K562 (cell line): Measurements from ENCODE around the gene ERAS. TPM values are rescaled to one million over a fixed set of nuclear protein-coding genes. Genes with fewer than 3 reads are reported as not detected.

Source experiments
- ARID3A ChIP-seq: IDR thresholded peaks from 2 replicates; pipeline ENCODE4 v1.6.1; 2012; ENCODE audit warnings: low read depth, low read length, improper control_type of control experiment, borderline replicate concordance
- BCOR ChIP-seq: fragments of 450-650 bp; IDR thresholded peaks from 2 replicates; pipeline ENCODE4 v1.6.1; 2016
- CBFA2T3 ChIP-seq: fragments of 450-650 bp; IDR thresholded peaks from 2 replicates; pipeline ENCODE4 v1.6.1; 2017
- CLOCK ChIP-seq: fragments of 250-450 bp; sonication (Bioruptor Pico); IDR thresholded peaks from 2 replicates; pipeline ENCODE4 v1.4.0; 2020; ENCODE audit warnings: mild to moderate bottlenecking, moderate library complexity, borderline replicate concordance
- DDX20 ChIP-seq: fragments of 450-650 bp; IDR thresholded peaks from 2 replicates; pipeline ENCODE4 v1.6.1; 2016; ENCODE audit warnings: missing genetic modification characterization, low read depth, mild to moderate bottlenecking, missing compliant biosample characterization, moderate library complexity
- DLX4 ChIP-seq: fragments of 250-450 bp; sonication (Bioruptor Pico); IDR thresholded peaks from 2 replicates; pipeline ENCODE4 v1.6.1; 2021; ENCODE audit warnings: mild to moderate bottlenecking
- ESRRA ChIP-seq: fragments of 450-650 bp; IDR thresholded peaks from 2 replicates; pipeline ENCODE4 v1.6.1; 2014; ENCODE audit warnings: low read depth, mild to moderate bottlenecking, moderate library complexity, borderline replicate concordance
- EWSR1 ChIP-seq: fragments of 450-650 bp; IDR thresholded peaks from 2 replicates; pipeline ENCODE4 v1.6.1; 2018; ENCODE audit warnings: borderline replicate concordance, mild to moderate bottlenecking, low read depth, moderate library complexity; ENCODE audit not compliant: partially characterized antibody
- HSF4 ChIP-seq: fragments of 250-450 bp; sonication (Bioruptor Pico); IDR thresholded peaks from 2 replicates; pipeline ENCODE4 v2.1.2; 2022; ENCODE audit warnings: mild to moderate bottlenecking, moderate library complexity, borderline replicate concordance
- KAT2B ChIP-seq: IDR thresholded peaks from one replicate; pipeline ENCODE4 v1.6.1; 2012; ENCODE audit warnings: low read depth, mild to moderate bottlenecking, control low read depth, inconsistent platforms, low read length, moderate library complexity
- KAT8 ChIP-seq: fragments of 450-650 bp; IDR thresholded peaks from 2 replicates; pipeline ENCODE4 v1.6.1; 2016; ENCODE audit warnings: low read depth, mild to moderate bottlenecking
- KLF10 ChIP-seq: fragments of 250-450 bp; sonication (Bioruptor Pico); IDR thresholded peaks from 2 replicates; pipeline ENCODE4 v1.6.1; 2021; ENCODE audit warnings: matching md5 sums
- NCOA4 ChIP-seq: fragments of 450-650 bp; IDR thresholded peaks from 2 replicates; pipeline ENCODE4 v1.6.1; 2018; ENCODE audit warnings: mild to moderate bottlenecking; ENCODE audit not compliant: partially characterized antibody
- NR1H2 ChIP-seq: sonication (generic); formaldehyde crosslinking; IDR thresholded peaks from 2 replicates; pipeline ENCODE4 v1.4.0; 2020; ENCODE audit warnings: mild to moderate bottlenecking, missing genetic modification reagents
- NR2C1 ChIP-seq, 2 experiments: fragments of 450-650 bp; IDR thresholded peaks; 2 replicates each; pipeline ENCODE4 v1.6.1; 2017; ENCODE audit warnings: mild to moderate bottlenecking in 2 of 2, antibody characterized with exemption in 1 of 2, inconsistent platforms in 1 of 2, missing compliant biosample characterization in 1 of 2, missing genetic modification characterization in 1 of 2
- PCBP1 ChIP-seq: fragments of 200-400 bp; formaldehyde crosslinking; IDR thresholded peaks from 2 replicates; pipeline ENCODE4 v1.6.1; 2018; ENCODE audit warnings: mild to moderate bottlenecking, low read depth, low read length; ENCODE audit not compliant: poor library complexity, severe bottlenecking
- RNF219 ChIP-seq: fragments of 250-450 bp; sonication (Bioruptor Pico); IDR thresholded peaks from 2 replicates; pipeline ENCODE4 v1.5.0; 2022; ENCODE audit warnings: mild to moderate bottlenecking
- RUNX1 ChIP-seq: sonication (generic); IDR thresholded peaks from 2 replicates; pipeline ENCODE4 v1.6.1; 2016; ENCODE audit warnings: antibody characterized with exemption, low read depth
- SIN3A ChIP-seq, 2 experiments: fragments of 150-350 bp in 1 of 2; IDR thresholded peaks; 2 replicates each; pipeline ENCODE4 v1.6.1; 2011 to 2016; ENCODE audit warnings: borderline replicate concordance in 2 of 2, low read depth in 2 of 2, low read length in 2 of 2, mild to moderate bottlenecking in 2 of 2, moderate library complexity in 2 of 2; ENCODE audit not compliant: control insufficient read depth in 1 of 2
- SMARCE1 ChIP-seq: fragments of 450-650 bp; IDR thresholded peaks from 2 replicates; pipeline ENCODE4 v1.7.1; 2016; ENCODE audit warnings: mild to moderate bottlenecking
- ZBED1 ChIP-seq: IDR thresholded peaks from 2 replicates; pipeline ENCODE4 v1.6.1; 2014
- ZNF24 ChIP-seq: fragments of 450-650 bp; IDR thresholded peaks from 2 replicates; pipeline ENCODE4 v1.6.1; 2016
- ZSCAN29 ChIP-seq: fragments of 450-650 bp; IDR thresholded peaks from 2 replicates; pipeline ENCODE4 v1.6.1; 2017
- polyA plus RNA-seq, 8 experiments: library from polyadenylated mRNA; depleted of rRNA in 4 of 8; stranded (reverse) in 5 of 8; unstranded in 3 of 8; fragments of >200 nt; fragmentation: Nextera tagmentation in 2 of 8; fragmentation: Illumina TruSeq in 1 of 8; extraction: Ambion mirVana in 2 of 8; extraction: Trizol in 1 of 8; gene quantifications; 2 replicates each; pipeline versions ENCODE4 v1.2.1 to v1.2.3, GENCODE V29; 2011 to 2014; ENCODE audit warnings: inconsistent platforms in 1 of 8, missing spikeins in 1 of 8
- total RNA-seq, 7 experiments: library from RNA; depleted of rRNA in 6 of 7; stranded (reverse); fragments of >200 nt in 6 of 7; fragmentation: Illumina TruSeq in 2 of 7; extraction: Trizol in 2 of 7; gene quantifications; 2 replicates each; pipeline versions ENCODE4 v1.2.1 to v1.2.3, GENCODE V29; 2011 to 2021; ENCODE audit warnings: low replicate concordance in 1 of 7

Gene ERAS
- total and polyA plus RNA-seq, 9 of the 15 experiments (the other 6 are each of a cell fraction or from before 2014, with no cell fraction given): 0.07 to 0.12 TPM; not detected in 7

GRCh38 chrX:48785540-48786214 lies 40.6 kb upstream of the ERAS start (continued):
- no peak for TF ChIP-seq RNF219 (CRISPR knock-in tag)
- TF ChIP-seq EWSR1: no peak
- TF ChIP-seq ZBED1: no peak
- TF ChIP-seq ZSCAN29: no peak
- TF ChIP-seq KAT2B: no peak
- TF ChIP-seq RUNX1: no peak
- no peak for TF ChIP-seq NR2C1 (IDR thresholded peaks at IDR 0.05)
- TF ChIP-seq NR2C1 (tag; IDR thresholded peaks at IDR 0.05): 0 out of 2 replicates have a peak, but pooled peaks have one; percentile 31
- peak; percentile 81; the same call in 1 of the 2 replicates for TF ChIP-seq SMARCE1
- TF ChIP-seq ARID3A: no peak
- no peak; the same call in 1 of the 2 replicates for TF ChIP-seq HSF4 (CRISPR knock-in tag)
- peak; percentile 99 for TF ChIP-seq BCOR
- TF ChIP-seq KAT8: no peak
- no peak for TF ChIP-seq NCOA4
- TF ChIP-seq SIN3A (IDR thresholded peaks at IDR 0.05; ENCODE audit: borderline replicate concordance in 2 of 2, control insufficient read depth in 1 of 2, low read depth in 2 of 2, low read length in 2 of 2): no peak
- no peak for TF ChIP-seq CLOCK (CRISPR knock-in tag)
- no peak for TF ChIP-seq DLX4
- peak; percentile 44; the same call in 1 of the 2 replicates for TF ChIP-seq ESRRA
- TF ChIP-seq ZNF24: peak; percentile 32; the same call in 1 of the 2 replicates
- no peak for TF ChIP-seq PCBP1
- no peak for TF ChIP-seq NR1H2 (CRISPR knock-in tag)
- no peak for TF ChIP-seq KLF10 (CRISPR knock-in tag)
- no peak for TF ChIP-seq DDX20 (tag)
- TF ChIP-seq CBFA2T3: no peak
